IMR-90 (cell line): ENCODE measurements around the gene UGGT2. TPM values are rescaled to one million over a fixed set of nuclear protein-coding genes. Genes with fewer than 3 reads are reported as not detected.

Experiments
- ATAC-seq: fragments of 200-7000 bp; cut with Tn5 transposase; 2 replicates; pipeline ENCODE4 v1.9.1; 2020; ENCODE audit warnings: low read depth, mild to moderate bottlenecking, moderate library complexity
- BruUV-seq: library from RNA; stranded (reverse); fragments of 400-500 nt; replicated peaks from 2 replicates; lab custom pipeline; 2021; lab: Mats Ljungman, UMichigan
- CTCF ChIA-PET: fragments of 300-600 bp; formaldehyde crosslinking; extraction: SDS; loops from one replicate; lab custom pipeline; 2021; ENCODE audit warnings: antibody characterized with exemption; lab: Yijun Ruan, JAX
- POLR2A ChIA-PET: fragments of 300-600 bp; sonication (Branson Sonifier 250); formaldehyde crosslinking; loops from one replicate; lab custom pipeline; 2022; ENCODE audit warnings: antibody characterized with exemption; ENCODE audit not compliant: unreplicated experiment; lab: Charles Lee
- DNase-seq: peaks from one replicate; pipeline ENCODE4 v3.0.0; 2013
- H2AFZ ChIP-seq: replicated peaks from 2 replicates; pipeline ENCODE3; 2013; ENCODE audit warnings: low read length, mild to moderate bottlenecking; ENCODE audit not compliant: poor library complexity
- H2AK5ac ChIP-seq: 2 replicates; pipeline ENCODE4 v1.6.1; 2013; ENCODE audit warnings: low read depth, low read length, inconsistent platforms
- H2AK9ac ChIP-seq: replicated peaks from 2 replicates; pipeline ENCODE3; 2013; ENCODE audit warnings: mild to moderate bottlenecking, low read depth, low read length, moderate library complexity; ENCODE audit not compliant: poor library complexity
- H2BK120ac ChIP-seq: 2 replicates; pipeline ENCODE4 v1.6.1; 2013; ENCODE audit warnings: low read depth, low read length, inconsistent platforms
- H2BK15ac ChIP-seq: 3 replicates; pipeline ENCODE4 v1.6.1; 2013; ENCODE audit warnings: low read depth, low read length, inconsistent platforms
- H2BK20ac ChIP-seq: 2 replicates; pipeline ENCODE4 v1.6.1; 2013; ENCODE audit warnings: low read depth, mild to moderate bottlenecking, inconsistent platforms, low read length, moderate library complexity
- H2BK5ac ChIP-seq: 2 replicates; pipeline ENCODE4 v1.6.1; 2013; ENCODE audit warnings: mild to moderate bottlenecking, low read depth, low read length, inconsistent platforms; ENCODE audit not compliant: poor library complexity, severe bottlenecking
- H3K14ac ChIP-seq: replicated peaks from 2 replicates; pipeline ENCODE4 v1.6.1; 2013; ENCODE audit warnings: low read depth, low read length, inconsistent platforms
- H3K18ac ChIP-seq: 2 replicates; pipeline ENCODE4 v1.6.1; 2013; ENCODE audit warnings: low read depth, low read length, control low read depth
- H3K23ac ChIP-seq: 2 replicates; pipeline ENCODE4 v1.6.1; 2013; ENCODE audit warnings: low read depth, low read length, inconsistent platforms
- H3K27ac ChIP-seq: 2 replicates; pipeline ENCODE4 v1.5.1; 2013; ENCODE audit warnings: mild to moderate bottlenecking, control low read depth, low read length; ENCODE audit not compliant: insufficient read depth
- H3K27me3 ChIP-seq: 2 replicates; pipeline ENCODE4 v1.6.1; 2013; ENCODE audit warnings: low read length; ENCODE audit not compliant: control insufficient read depth, insufficient read depth
- H3K36me3 ChIP-seq: 2 replicates; pipeline ENCODE4 v1.6.1; 2013; ENCODE audit warnings: low read length, mixed read lengths; ENCODE audit not compliant: control insufficient read depth, insufficient read depth
- H3K4ac ChIP-seq: 2 replicates; pipeline ENCODE4 v1.6.1; 2013; ENCODE audit warnings: low read depth, low read length, inconsistent platforms
- H3K4me1 ChIP-seq: 2 replicates; pipeline ENCODE4 v1.6.1; 2013; ENCODE audit warnings: low read length, mixed read lengths; ENCODE audit not compliant: control insufficient read depth, insufficient read depth
- H3K4me2 ChIP-seq: 2 replicates; pipeline ENCODE4 v1.6.1; 2013; ENCODE audit warnings: low read depth, mild to moderate bottlenecking, control low read depth, low read length, moderate library complexity
- H3K4me3 ChIP-seq: 2 replicates; pipeline ENCODE4 v1.5.1; 2013; ENCODE audit warnings: low read depth, mild to moderate bottlenecking, control low read depth, low read length, moderate library complexity; ENCODE audit not compliant: insufficient read depth
- H3K56ac ChIP-seq: 2 replicates; pipeline ENCODE4 v1.6.1; 2013; ENCODE audit warnings: low read length, inconsistent platforms; ENCODE audit not compliant: insufficient read depth; ENCODE audit errors: extremely low read depth
- H3K79me1 ChIP-seq, 2 experiments: 2 replicates each; pipeline ENCODE4 v1.6.1; 2013; ENCODE audit warnings: low read length in 2 of 2, inconsistent platforms in 1 of 2, low read depth in 1 of 2
- H3K9ac ChIP-seq: 2 replicates; pipeline ENCODE4 v1.6.1; 2013; ENCODE audit warnings: low read depth, low read length, control low read depth
- H3K9me1 ChIP-seq: 2 replicates; pipeline ENCODE4 v1.6.1; 2013; ENCODE audit warnings: low read length, inconsistent platforms; ENCODE audit not compliant: insufficient read depth
- H3K9me3 ChIP-seq: 2 replicates; pipeline ENCODE4 v1.6.1; 2013; ENCODE audit warnings: low read length; ENCODE audit not compliant: control insufficient read depth, insufficient read depth
- H4K20me1 ChIP-seq: 2 replicates; pipeline ENCODE4 v1.6.1; 2013; ENCODE audit warnings: low read length, inconsistent platforms; ENCODE audit not compliant: insufficient read depth
- H4K5ac ChIP-seq: 2 replicates; pipeline ENCODE4 v1.6.1; 2013; ENCODE audit warnings: mild to moderate bottlenecking, low read depth, low read length, control low read depth
- H4K8ac ChIP-seq, 2 experiments: 2 replicates each; pipeline ENCODE4 v1.6.1; 2013; ENCODE audit warnings: low read depth in 2 of 2, low read length in 2 of 2, control low read depth in 1 of 2, inconsistent platforms in 1 of 2
- H4K91ac ChIP-seq: 2 replicates; pipeline ENCODE4 v1.6.1; 2013; ENCODE audit warnings: low read depth, low read length, inconsistent platforms; ENCODE audit not compliant: insufficient read depth
- CEBPB ChIP-seq: IDR thresholded peaks from 2 replicates; pipeline ENCODE4 v1.6.1; 2012; ENCODE audit warnings: low read depth, low read length, improper control_type of control experiment
- ELK1 ChIP-seq: fragments of 150-350 bp; IDR thresholded peaks from 2 replicates; pipeline ENCODE4 v1.6.1; 2016; ENCODE audit warnings: low read depth, mild to moderate bottlenecking, low read length, moderate library complexity, borderline replicate concordance
- RFX5 ChIP-seq: IDR thresholded peaks from 2 replicates; pipeline ENCODE4 v1.8.0; 2012; ENCODE audit warnings: low read depth, mild to moderate bottlenecking, low read length, moderate library complexity
- USF2 ChIP-seq: fragments of 150-350 bp; IDR thresholded peaks from 2 replicates; pipeline ENCODE4 v1.6.1; 2017; ENCODE audit warnings: mild to moderate bottlenecking, antibody characterized with exemption, low read length, low read depth
- WGBS, 2 experiments: methylation state at CpG; one replicate each; pipeline versions ENCODE4 v1.1.5 to v1.1.7; 2013; ENCODE audit warnings: missing lambda C conversion rate in 2 of 2; ENCODE audit not compliant: insufficient read length in 1 of 2; ENCODE audit errors: extremely low coverage in 2 of 2; 5-methylcytosine and 5-hydroxymethylcytosine counted together
- dilution Hi-C: fragments of 300-500 bp; cut with HindIII; formaldehyde crosslinking; loops from one replicate; pipeline ENCODE4 v1.14.3; 2018; ENCODE audit warnings: low sequenced_read_pairs; ENCODE audit not compliant: unreplicated experiment
- in situ Hi-C: fragments of 300-500 bp; cut with MboI; formaldehyde crosslinking; loops from 3 replicates; pipeline ENCODE4 v1.14.3; 2019; ENCODE audit warnings: low sequenced_read_pairs, inconsistent platforms, mixed read lengths
- intact Hi-C: fragments of 100-400 bp; cut with micrococcal nuclease; formaldehyde crosslinking; loops from 2 replicates; pipeline ENCODE4 v1.10.0; 2022
- polyA plus RNA-seq, 3 experiments: library from polyadenylated mRNA; depleted of rRNA; stranded (reverse); fragments of >200 nt; gene quantifications; 2 replicates each; pipeline ENCODE4 v1.2.3, GENCODE V29; 2012; ENCODE audit warnings: low replicate concordance in 1 of 3
- total RNA-seq: library from RNA; depleted of rRNA; stranded (reverse); fragments of >200 nt; gene quantifications from 2 replicates; pipeline ENCODE4 v1.2.3, GENCODE V29; 2012

The UGGT2 gene
- total and polyA plus RNA-seq, 2 of the 4 experiments (the other 2 are of a cell fraction), result 21.4 to 40.1 TPM

GRCh38 chr13:95914991-95915501, 138.2 kb downstream of the UGGT2 start:
- H4K5ac ChIP-seq, result no peak overlapping the region
- CTCF ChIA-PET, result no interaction called here
- H2BK15ac ChIP-seq, result no peak overlapping the region
- TF ChIP-seq CEBPB (no peak), USF2 (no peak), ELK1 (no peak), RFX5 (no peak)
- no peaks in the 10 kb centered on the region for H3K9me3 ChIP-seq
- H3K27me3 ChIP-seq, result no peaks in the 10 kb centered on the region
- no peak overlapping the region for H2BK5ac ChIP-seq
- no peak overlapping the region for H3K23ac ChIP-seq
- no peak overlapping the region for H2BK20ac ChIP-seq
- dilution Hi-C loops, result no loop called here
- no peak overlapping the region for H3K4me3 ChIP-seq
- POLR2A ChIA-PET, result no interaction called here
- H3K4me1 ChIP-seq, result no peaks in the 10 kb centered on the region
- H4K8ac ChIP-seq, result no peak overlapping the region
- no peak overlapping the region for H3K18ac ChIP-seq
- H3K14ac ChIP-seq, result no peak overlapping the region
- no peak overlapping the region for H4K91ac ChIP-seq
- no peak overlapping the region for H3K56ac ChIP-seq
- no peaks in the 10 kb centered on the region for H4K20me1 ChIP-seq
- intact Hi-C loops, result no loop called here
- ATAC-seq, result no peak
- no peak overlapping the region for H2AK9ac ChIP-seq
- no peak overlapping the region for H3K4me2 ChIP-seq
- BruUV-seq, result no TSS peak
- H3K4ac ChIP-seq, result no peak overlapping the region
- DNase-seq, result no peak
- no peak overlapping the region for H2BK120ac ChIP-seq
- no CpG with 5 or more reads among the region's 2 CpGs for WGBS, 2 experiments
- H3K9me1 ChIP-seq, result 0 out of 2 replicates have a peak, but pooled peaks cover 3% of the 10 kb centered on the region
- in situ Hi-C loops, result no loop called here
- H2AFZ ChIP-seq, result no peak overlapping the region
- H3K79me1 ChIP-seq, result no peaks in the 10 kb centered on the region; a peak in 1 of 4 replicates
- H3K9ac ChIP-seq, result no peak overlapping the region
- no peak overlapping the region for H2AK5ac ChIP-seq
- no peak overlapping the region for H3K27ac ChIP-seq
- peaks cover 3% of the 10 kb centered on the region; the same call in 1 of the 2 replicates for H3K36me3 ChIP-seq
